Endodermal cell (in vitro differentiated cells): ENCODE data around the gene MOGAT1. TPM values are rescaled to one million over a fixed set of nuclear protein-coding genes. Genes with fewer than 3 reads are reported as not detected.

Experiments
- DNase-seq: peaks from one replicate; pipeline ENCODE4 v3.0.0-alpha.2; 2017
- H3K27ac ChIP-seq: 2 replicates; pipeline ENCODE4 v1.5.1; 2013; ENCODE audit warnings: mild to moderate bottlenecking, low read depth, low read length, moderate library complexity
- H3K27me3 ChIP-seq: 2 replicates; pipeline ENCODE4 v1.6.1; 2013; ENCODE audit warnings: mild to moderate bottlenecking, low read length, moderate library complexity; ENCODE audit not compliant: insufficient read depth, control insufficient read depth, poor library complexity, severe bottlenecking
- H3K36me3 ChIP-seq: 2 replicates; pipeline ENCODE4 v1.7.0; 2013; ENCODE audit warnings: mild to moderate bottlenecking, low read length, moderate library complexity; ENCODE audit not compliant: control insufficient read depth, insufficient read depth
- H3K4me1 ChIP-seq: one replicate; pipeline ENCODE4 v1.7.0; 2013; ENCODE audit warnings: low read length; ENCODE audit not compliant: control insufficient read depth, insufficient read depth
- H3K4me3 ChIP-seq: 2 replicates; pipeline ENCODE4 v1.5.1; 2013; ENCODE audit warnings: mild to moderate bottlenecking, low read length, moderate library complexity
- H3K9ac ChIP-seq: 2 replicates; pipeline ENCODE4 v1.6.1; 2013; ENCODE audit warnings: mild to moderate bottlenecking, low read length, moderate library complexity; ENCODE audit not compliant: poor library complexity, severe bottlenecking; ENCODE audit errors: extremely low read depth
- H3K9me3 ChIP-seq: 2 replicates; pipeline ENCODE4 v1.6.1; 2013; ENCODE audit warnings: mild to moderate bottlenecking, low read length, moderate library complexity; ENCODE audit not compliant: control insufficient read depth
- H3K27ac Mint-ChIP-seq: 2 replicates; pipeline ENCODE4 v1.8.0; 2020; ENCODE audit warnings: mixed read lengths
- H3K27me3 Mint-ChIP-seq: 2 replicates; pipeline ENCODE4 v1.8.0; 2021; ENCODE audit warnings: mild to moderate bottlenecking, mixed read lengths; ENCODE audit not compliant: insufficient read depth
- H3K36me3 Mint-ChIP-seq: 2 replicates; pipeline ENCODE4 v1.8.0; 2020; ENCODE audit warnings: low read depth, mixed read lengths
- H3K4me1 Mint-ChIP-seq: 2 replicates; pipeline ENCODE4 v1.8.0; 2020; ENCODE audit warnings: mixed read lengths
- H3K4me3 Mint-ChIP-seq: 2 replicates; pipeline ENCODE4 v1.8.0; 2020; ENCODE audit warnings: mild to moderate bottlenecking, moderate library complexity, mixed read lengths
- H3K9me3 Mint-ChIP-seq: 2 replicates; pipeline ENCODE4 v1.8.0; 2020; ENCODE audit warnings: mild to moderate bottlenecking, mixed read lengths
- CTCF ChIP-seq: fragments of 200-600 bp; sonication (generic); conservative IDR thresholded peaks from 2 replicates; pipeline ENCODE4 v1.5.0; 2021; ENCODE audit warnings: antibody characterized with exemption, mild to moderate bottlenecking
- WGBS, 2 experiments: methylation state at CpG; one replicate each; pipeline versions ENCODE4 v1.1.5 to v1.1.7; 2013; ENCODE audit warnings: missing lambda C conversion rate in 2 of 2, mixed read lengths in 1 of 2; ENCODE audit not compliant: insufficient coverage in 1 of 2, insufficient read length in 1 of 2; 5-methylcytosine and 5-hydroxymethylcytosine counted together
- total RNA-seq, 2 donors: library from RNA; stranded (reverse); fragmentation: NEBNext Ultra II Directional in 1 of 2; extraction: Animal tissue kit (Norgen Biotek cat#: 25700) in 1 of 2; gene quantifications; 2 replicates in 1 of 2; 3 replicates in 1 of 2; pipeline ENCODE4 v1.2.1, GENCODE V29; 2021

The MOGAT1 gene
- total RNA-seq, 2 donors from 2014 or later: not detected

GRCh38 chr2:222669353-222669752 is 2.1 kb upstream of the MOGAT1 start:
- no peaks in the 10 kb centered on the region for H3K36me3 ChIP-seq
- H3K9ac ChIP-seq: no peak overlapping the region
- H3K9me3 ChIP-seq: no peaks in the 10 kb centered on the region
- no peak for TF ChIP-seq CTCF
- no peak for DNase-seq
- Mint-ChIP-seq H3K4me3 (no peak overlapping the region), H3K36me3 (no peaks in the 10 kb centered on the region), H3K4me1 (peaks cover 10% of the 10 kb centered on the region), H3K27me3 (peaks cover 66% of the 10 kb centered on the region), H3K27ac (no peak overlapping the region), H3K9me3 (no peaks in the 10 kb centered on the region)
- 93 to 94% methylated on average over 3 to 4 of the region's 4 CpGs for WGBS, 2 experiments
- H3K27me3 ChIP-seq: peaks cover 27% of the 10 kb centered on the region
- H3K27ac ChIP-seq: no peak overlapping the region
- H3K4me3 ChIP-seq: no peak overlapping the region
- no peaks in the 10 kb centered on the region for H3K4me1 ChIP-seq

- no peak for DNase-seq
- no peak for TF ChIP-seq CTCF
- H3K27me3 ChIP-seq: peaks cover 27% of the 10 kb centered on the region
- no peak overlapping the region for H3K9ac ChIP-seq
- no peak overlapping the region for H3K27ac ChIP-seq
- Mint-ChIP-seq H3K4me3 (peak overlapping the region; percentile 59), H3K9me3 (no peaks in the 10 kb centered on the region), H3K36me3 (no peaks in the 10 kb centered on the region), H3K27me3 (peaks cover 66% of the 10 kb centered on the region), H3K4me1 (peaks cover 10% of the 10 kb centered on the region), H3K27ac (no peak overlapping the region)
- H3K36me3 ChIP-seq: no peaks in the 10 kb centered on the region
- no peak overlapping the region for H3K4me3 ChIP-seq
- no peaks in the 10 kb centered on the region for H3K4me1 ChIP-seq
- no peaks in the 10 kb centered on the region for H3K9me3 ChIP-seq
- WGBS, 2 experiments: 90 to 93% methylated on average over 4 to 9 of the region's 9 CpGs
Observed at GRCh38 chr2:222670191-222671038, 1.0 kb upstream of the MOGAT1 start.

GRCh38 chr2:222672068-222672401 is 577 bp downstream of the MOGAT1 start:
- Histone ChIP-seq H3K36me3 (no peaks in the 10 kb centered on the region), H3K9ac (no peak overlapping the region), H3K4me3 (peak overlapping the region; percentile 75), H3K4me1 (no peaks in the 10 kb centered on the region), H3K27ac (no peak overlapping the region), H3K9me3 (no peaks in the 10 kb centered on the region), H3K27me3 (peaks cover 27% of the 10 kb centered on the region)
- Mint-ChIP-seq H3K27ac (no peak overlapping the region), H3K27me3 (peaks cover 59% of the 10 kb centered on the region), H3K36me3 (no peaks in the 10 kb centered on the region), H3K9me3 (no peaks in the 10 kb centered on the region), H3K4me1 (peaks cover 10% of the 10 kb centered on the region), H3K4me3 (peak overlapping the region; percentile 59)
- no peak for TF ChIP-seq CTCF
- no peak for DNase-seq
- WGBS, 2 experiments: 37 to 46% methylated on average over 10 of the region's 10 CpGs
